ENCODE results near the gene SMARCA2. TPM values are rescaled to one million over a fixed set of nuclear protein-coding genes. Genes with fewer than 3 reads are reported as not detected.

The SMARCA2 gene
- total RNA-seq, 1 experiment from 2014 or later = 27.9 TPM

DNA sequence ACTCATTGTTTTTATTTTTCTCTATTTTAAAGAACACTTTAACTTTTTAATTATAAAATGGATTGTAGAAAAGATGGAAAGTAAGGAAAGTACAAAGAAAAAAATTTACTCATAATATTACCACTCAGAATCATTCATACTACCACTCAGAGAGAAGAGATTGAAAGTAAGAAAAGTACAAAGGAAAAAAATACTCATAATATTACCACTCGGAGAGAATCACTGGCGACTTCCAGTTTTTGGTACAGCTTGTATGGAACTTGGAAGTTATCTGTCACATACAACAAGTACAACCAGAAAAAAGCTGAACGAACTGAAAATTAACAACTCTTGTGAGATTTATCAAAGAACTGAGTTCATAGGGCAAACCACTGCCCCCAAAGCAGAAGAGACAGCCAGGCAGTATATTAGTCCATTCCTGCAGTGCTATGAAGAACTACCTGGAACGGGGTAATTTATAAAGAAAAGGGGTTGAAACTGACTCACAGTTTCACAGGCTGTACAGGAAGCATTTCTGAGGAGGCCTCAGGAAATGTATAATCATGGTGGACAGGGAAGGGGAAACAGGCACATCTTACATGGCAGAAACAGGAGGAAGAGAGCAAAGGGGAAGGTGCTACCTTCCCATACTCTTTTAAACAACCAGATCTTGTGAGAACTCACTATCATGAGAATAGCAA, 183.9 kb downstream of the SMARCA2 start:
- Histone ChIP-seq H2AFZ (ENCODE audit: low read length) (no peak overlapping the region), H3K36me3 (ENCODE audit: low read depth, low read length) (no peaks in the 10 kb centered on the region), H3K27ac (ENCODE audit: low read length) (no peak overlapping the region), H3K4me3 (ENCODE audit: low read length) (no peak overlapping the region), H3K27me3 (ENCODE audit: low read length) (no peaks in the 10 kb centered on the region), H3K9me2 (replicated peaks; ENCODE audit: low read length) (no peaks in the 10 kb centered on the region), H3K9ac (ENCODE audit: low read length) (no peak overlapping the region), H3K4me2 (ENCODE audit: low read length) (no peak overlapping the region), H3K79me2 (ENCODE audit: low read length) (no peaks in the 10 kb centered on the region), H4K20me1 (ENCODE audit: low read length) (no peaks in the 10 kb centered on the region), H3K4me1 (ENCODE audit: insufficient read depth, low read length) (no peaks in the 10 kb centered on the region), H3F3A (ENCODE audit: low read length, unreplicated experiment) (no peaks in the 10 kb centered on the region), H3K9me3 (ENCODE audit: low read length) (no peaks in the 10 kb centered on the region)
- no TSS peak for BruUV-seq (replicated peaks)
- no peak for TF ChIP-seq EZH2 (IDR thresholded peaks at IDR 0.05; ENCODE audit: low read length, unreplicated experiment)
- no peak for TF ChIP-seq EZH2phosphoT487 (IDR thresholded peaks at IDR 0.05; ENCODE audit: borderline replicate concordance, low read length)
- TF ChIP-seq, protein P1, sequence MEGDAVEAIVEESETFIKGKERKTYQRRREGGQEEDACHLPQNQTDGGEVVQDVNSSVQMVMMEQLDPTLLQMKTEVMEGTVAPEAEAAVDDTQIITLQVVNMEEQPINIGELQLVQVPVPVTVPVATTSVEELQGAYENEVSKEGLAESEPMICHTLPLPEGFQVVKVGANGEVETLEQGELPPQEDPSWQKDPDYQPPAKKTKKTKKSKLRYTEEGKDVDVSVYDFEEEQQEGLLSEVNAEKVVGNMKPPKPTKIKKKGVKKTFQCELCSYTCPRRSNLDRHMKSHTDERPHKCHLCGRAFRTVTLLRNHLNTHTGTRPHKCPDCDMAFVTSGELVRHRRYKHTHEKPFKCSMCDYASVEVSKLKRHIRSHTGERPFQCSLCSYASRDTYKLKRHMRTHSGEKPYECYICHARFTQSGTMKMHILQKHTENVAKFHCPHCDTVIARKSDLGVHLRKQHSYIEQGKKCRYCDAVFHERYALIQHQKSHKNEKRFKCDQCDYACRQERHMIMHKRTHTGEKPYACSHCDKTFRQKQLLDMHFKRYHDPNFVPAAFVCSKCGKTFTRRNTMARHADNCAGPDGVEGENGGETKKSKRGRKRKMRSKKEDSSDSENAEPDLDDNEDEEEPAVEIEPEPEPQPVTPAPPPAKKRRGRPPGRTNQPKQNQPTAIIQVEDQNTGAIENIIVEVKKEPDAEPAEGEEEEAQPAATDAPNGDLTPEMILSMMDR (conservative IDR thresholded peaks at IDR 0.05; ENCODE audit: low read depth, low read length) = no peak
- ATAC-seq (no peak), DNase-seq (no peak)
- intact Hi-C loops (cut with micrococcal nuclease) = no loop called here
- CTCF ChIA-PET = no interaction called here
- POLR2A ChIA-PET (ENCODE audit: unreplicated experiment) = no interaction called here

DNA sequence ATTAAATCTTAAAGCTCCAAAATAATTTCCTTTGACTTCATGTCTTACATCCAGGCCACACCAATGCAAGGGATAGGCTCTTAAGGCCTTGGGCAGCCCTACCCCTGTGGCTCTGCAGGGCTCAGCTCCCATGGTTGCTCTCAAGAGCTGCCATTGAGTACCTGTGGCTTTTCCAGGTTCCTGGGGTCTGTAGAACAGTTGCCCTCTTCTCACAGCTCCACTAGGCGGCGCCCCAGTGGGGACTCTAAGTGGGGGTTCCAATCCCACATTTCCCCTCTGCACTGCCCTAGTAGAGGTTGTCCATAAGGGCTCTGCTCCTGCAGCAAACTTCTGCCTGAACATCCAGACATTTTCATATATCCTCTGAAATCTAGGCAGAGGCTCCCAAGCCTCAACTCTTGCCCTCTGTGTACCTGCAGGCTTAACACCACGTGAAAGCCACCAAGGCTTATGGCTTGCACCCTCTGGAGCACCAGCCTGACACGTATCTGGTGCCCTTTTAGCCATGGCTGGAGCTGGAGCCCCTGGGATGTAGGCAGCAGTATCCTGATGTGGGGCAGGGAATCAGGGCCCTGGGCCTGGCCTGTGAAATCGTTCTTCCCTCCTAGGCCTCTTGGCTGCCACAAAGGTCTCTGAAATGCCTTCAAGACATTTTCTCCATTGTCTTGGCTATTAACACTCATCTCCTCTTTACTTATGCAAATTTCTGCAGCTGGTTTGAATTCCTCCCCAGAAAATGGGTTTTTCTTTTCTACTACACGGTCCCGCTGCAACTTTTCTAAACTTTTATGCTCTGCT, 185.1 kb downstream of the SMARCA2 start:
- no TSS peak for BruUV-seq (replicated peaks)
- no peak overlapping the region for H3K9ac ChIP-seq (ENCODE audit: low read length)
- POLR2A ChIA-PET (ENCODE audit: unreplicated experiment) = no interaction called here

More for the DNA sequence above, 185.1 kb downstream of the SMARCA2 start:
- CTCF ChIA-PET = no interaction called here
- Histone ChIP-seq H3K4me2 (ENCODE audit: low read length) (no peak overlapping the region), H4K20me1 (ENCODE audit: low read length) (no peaks in the 10 kb centered on the region), H3K27me3 (ENCODE audit: low read length) (no peaks in the 10 kb centered on the region), H3K27ac (ENCODE audit: low read length) (no peak overlapping the region), H3K9me2 (replicated peaks; ENCODE audit: low read length) (no peaks in the 10 kb centered on the region), H3F3A (ENCODE audit: low read length, unreplicated experiment) (no peaks in the 10 kb centered on the region), H3K9me3 (ENCODE audit: low read length) (no peaks in the 10 kb centered on the region), H2AFZ (ENCODE audit: low read length) (no peak overlapping the region), H3K4me3 (ENCODE audit: low read length) (no peak overlapping the region), H3K4me1 (ENCODE audit: insufficient read depth, low read length) (no peaks in the 10 kb centered on the region), H3K36me3 (ENCODE audit: low read depth, low read length) (no peaks in the 10 kb centered on the region), H3K79me2 (ENCODE audit: low read length) (no peaks in the 10 kb centered on the region)
- intact Hi-C loops (cut with micrococcal nuclease) = no loop called here
- TF ChIP-seq EZH2 (IDR thresholded peaks at IDR 0.05; ENCODE audit: low read length, unreplicated experiment) (no peak), EZH2phosphoT487 (IDR thresholded peaks at IDR 0.05; ENCODE audit: borderline replicate concordance, low read length) (no peak)
- TF ChIP-seq, protein P1 (conservative IDR thresholded peaks at IDR 0.05; ENCODE audit: low read depth, low read length) = no peak; the same call in 1 of the 2 replicates
- DNase-seq = no peak
- ATAC-seq = no peak

All from PC-3 (cell line).